Smooth muscle cell (in vitro differentiated cells): ENCODE measurements around the gene DENND4A. TPM values are rescaled to one million over a fixed set of nuclear protein-coding genes. Genes with fewer than 3 reads are reported as not detected.

ENCODE experiments used
- DNase-seq: peaks from one replicate; lab custom pipeline; 2025; ENCODE audit not compliant: unreplicated experiment; lab: John Stamatoyannopoulos, UW
- H2AFZ ChIP-seq: fragments of 200-600 bp; sonication (generic); 2 replicates; pipeline ENCODE4 v1.6.0; 2016; ENCODE audit warnings: antibody characterized with exemption, low read depth, mild to moderate bottlenecking
- H3F3A ChIP-seq: fragments of 200-600 bp; sonication (generic); 2 replicates; pipeline ENCODE4 v1.6.0; 2017; ENCODE audit warnings: antibody characterized with exemption, low read depth
- H3K27ac ChIP-seq: fragments of 200-600 bp; sonication (generic); 2 replicates; pipeline ENCODE4 v1.5.1; 2016; ENCODE audit warnings: low read depth, mild to moderate bottlenecking
- H3K27me3 ChIP-seq: fragments of 200-600 bp; sonication (generic); 2 replicates; pipeline ENCODE4 v1.6.1; 2016; ENCODE audit warnings: low read depth, mild to moderate bottlenecking
- H3K36me3 ChIP-seq: fragments of 200-600 bp; sonication (generic); 2 replicates; pipeline ENCODE4 v1.5.1; 2016; ENCODE audit warnings: low read depth
- H3K4me1 ChIP-seq: fragments of 200-600 bp; sonication (generic); 2 replicates; pipeline ENCODE4 v1.5.1; 2016; ENCODE audit warnings: low read depth
- H3K4me2 ChIP-seq: fragments of 200-600 bp; sonication (generic); 2 replicates; pipeline ENCODE4 v1.6.0; 2016; ENCODE audit warnings: mild to moderate bottlenecking
- H3K4me3 ChIP-seq: fragments of 200-600 bp; sonication (generic); 2 replicates; pipeline ENCODE4 v1.5.1; 2016; ENCODE audit warnings: mild to moderate bottlenecking
- H3K79me2 ChIP-seq: fragments of 200-600 bp; sonication (generic); 2 replicates; pipeline ENCODE4 v1.6.0; 2016; ENCODE audit warnings: low read depth, mild to moderate bottlenecking
- H3K9ac ChIP-seq: fragments of 200-600 bp; sonication (generic); 2 replicates; pipeline ENCODE4 v1.6.0; 2016; ENCODE audit warnings: low read depth
- H3K9me3 ChIP-seq: fragments of 200-600 bp; sonication (generic); replicated peaks from 2 replicates; pipeline ENCODE4 v1.5.1; 2016; ENCODE audit warnings: low read depth
- H4K20me1 ChIP-seq: fragments of 200-600 bp; sonication (generic); 2 replicates; pipeline ENCODE4 v1.6.0; 2016; ENCODE audit warnings: low read depth
- WGBS: methylation state at CpG from one replicate; pipeline ENCODE4 v1.1.7; 2016; ENCODE audit warnings: low lambda C conversion rate; 5-methylcytosine and 5-hydroxymethylcytosine counted together
- polyA plus RNA-seq: library from polyadenylated mRNA; unstranded; fragments of >200 nt; fragmentation: Nextera tagmentation; extraction: Ambion mirVana; gene quantifications from 2 replicates; pipeline ENCODE4 v1.2.1, GENCODE V29; 2016
- total RNA-seq: library from RNA; depleted of rRNA; stranded (reverse); fragments of >200 nt; gene quantifications from 2 replicates; pipeline ENCODE4 v1.2.3, GENCODE V29; 2014
- TF ChIP-seq, protein P1 (sequence below): fragments of 200-600 bp; sonication (generic); IDR thresholded peaks from 2 replicates; pipeline ENCODE4 v1.5.1; 2017; ENCODE audit warnings: borderline replicate concordance, mild to moderate bottlenecking, antibody characterized with exemption; ENCODE audit not compliant: insufficient read depth, poor library complexity, severe bottlenecking

DENND4A gene
- total and polyA plus RNA-seq, 2 experiments from 2014 or later, result 3.4 to 16.5 TPM

DNA sequence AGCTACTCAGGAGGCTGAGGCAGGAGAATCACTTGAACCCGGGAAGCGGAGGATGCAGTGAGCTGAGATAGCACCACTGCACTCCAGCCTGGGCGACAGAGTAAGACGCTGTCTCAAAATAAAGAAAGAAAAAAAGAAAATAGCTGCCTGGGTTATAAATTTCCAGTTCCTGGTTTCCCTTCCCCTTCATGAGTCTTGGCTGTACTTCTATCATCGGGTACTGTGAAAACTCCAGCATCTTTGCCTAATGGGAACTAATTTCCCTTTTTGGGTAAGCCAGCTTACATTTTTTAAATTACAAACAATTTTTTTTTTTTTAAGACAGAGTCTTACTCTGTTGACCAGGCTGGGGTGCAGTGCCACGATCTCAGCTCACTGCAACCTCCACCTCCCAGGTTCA lies 15.0 kb downstream of the DENND4A start:
- H2AFZ ChIP-seq, result no peak overlapping the region
- WGBS, result 99% methylated on average over 6 of the region's 6 CpGs
- no peak overlapping the region for H3K4me2 ChIP-seq
- no peak for DNase-seq
- no peak overlapping the region for H3K9ac ChIP-seq
- H4K20me1 ChIP-seq, result peaks cover 41% of the 10 kb centered on the region
- TF ChIP-seq, protein P1, sequence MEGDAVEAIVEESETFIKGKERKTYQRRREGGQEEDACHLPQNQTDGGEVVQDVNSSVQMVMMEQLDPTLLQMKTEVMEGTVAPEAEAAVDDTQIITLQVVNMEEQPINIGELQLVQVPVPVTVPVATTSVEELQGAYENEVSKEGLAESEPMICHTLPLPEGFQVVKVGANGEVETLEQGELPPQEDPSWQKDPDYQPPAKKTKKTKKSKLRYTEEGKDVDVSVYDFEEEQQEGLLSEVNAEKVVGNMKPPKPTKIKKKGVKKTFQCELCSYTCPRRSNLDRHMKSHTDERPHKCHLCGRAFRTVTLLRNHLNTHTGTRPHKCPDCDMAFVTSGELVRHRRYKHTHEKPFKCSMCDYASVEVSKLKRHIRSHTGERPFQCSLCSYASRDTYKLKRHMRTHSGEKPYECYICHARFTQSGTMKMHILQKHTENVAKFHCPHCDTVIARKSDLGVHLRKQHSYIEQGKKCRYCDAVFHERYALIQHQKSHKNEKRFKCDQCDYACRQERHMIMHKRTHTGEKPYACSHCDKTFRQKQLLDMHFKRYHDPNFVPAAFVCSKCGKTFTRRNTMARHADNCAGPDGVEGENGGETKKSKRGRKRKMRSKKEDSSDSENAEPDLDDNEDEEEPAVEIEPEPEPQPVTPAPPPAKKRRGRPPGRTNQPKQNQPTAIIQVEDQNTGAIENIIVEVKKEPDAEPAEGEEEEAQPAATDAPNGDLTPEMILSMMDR, result no peak
- no peaks in the 10 kb centered on the region for H3K4me1 ChIP-seq
- no peaks in the 10 kb centered on the region for H3K36me3 ChIP-seq
- no peaks in the 10 kb centered on the region for H3K27me3 ChIP-seq
- no peak overlapping the region for H3K4me3 ChIP-seq
- no peaks in the 10 kb centered on the region for H3F3A ChIP-seq
- H3K27ac ChIP-seq, result no peak overlapping the region
- no peaks in the 10 kb centered on the region for H3K9me3 ChIP-seq
- H3K79me2 ChIP-seq, result peaks cover 20% of the 10 kb centered on the region

DNA sequence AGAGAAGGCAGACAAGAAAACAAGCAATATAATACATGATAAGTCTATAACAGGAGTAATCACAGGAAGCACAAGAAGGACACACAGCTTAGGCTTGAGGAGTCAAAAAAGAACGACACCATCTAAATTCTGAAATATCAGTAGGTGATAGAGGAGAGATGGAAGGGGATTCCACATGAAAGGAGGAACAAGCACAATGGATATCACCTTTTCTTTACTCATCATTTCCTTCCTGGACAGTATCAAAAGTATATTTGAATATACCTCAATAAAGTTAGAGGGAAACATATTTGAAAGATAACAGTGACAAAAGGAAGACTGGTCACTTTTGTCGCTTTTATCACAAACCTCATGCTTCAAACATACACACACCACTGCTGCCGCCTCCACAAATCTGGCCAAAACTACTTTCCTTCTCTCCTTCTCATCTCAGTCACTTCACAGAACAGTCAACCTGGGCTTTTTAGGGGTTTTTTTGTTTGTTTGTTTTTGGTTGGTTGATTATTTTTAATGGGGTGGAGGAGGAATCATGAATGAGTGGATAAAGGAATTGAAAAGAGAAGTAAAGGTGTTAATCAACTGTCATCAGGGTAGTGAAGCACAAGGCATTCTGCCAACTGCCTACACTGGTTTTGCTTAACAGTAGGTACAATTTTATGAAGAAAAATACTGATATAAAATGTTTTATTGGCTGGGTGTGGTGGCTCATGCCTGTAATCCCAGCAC lies 18.5 kb downstream of the DENND4A start:
- no peaks in the 10 kb centered on the region for H3K4me1 ChIP-seq
- no peak overlapping the region for H3K4me3 ChIP-seq
- no peaks in the 10 kb centered on the region for H3F3A ChIP-seq
- WGBS, result 95% methylated on average over 3 of the region's 3 CpGs
- H3K27ac ChIP-seq, result no peak overlapping the region
- TF ChIP-seq, protein P1, result no peak
- no peaks in the 10 kb centered on the region for H3K9me3 ChIP-seq
- no peaks in the 10 kb centered on the region for H3K36me3 ChIP-seq
- H3K79me2 ChIP-seq, result peaks cover 20% of the 10 kb centered on the region
- no peak overlapping the region for H3K4me2 ChIP-seq
- H3K9ac ChIP-seq, result no peak overlapping the region
- H3K27me3 ChIP-seq, result no peaks in the 10 kb centered on the region
- peaks cover 30% of the 10 kb centered on the region for H4K20me1 ChIP-seq
- DNase-seq, result no peak
- H2AFZ ChIP-seq, result no peak overlapping the region

- Histone ChIP-seq H3F3A (no peaks in the 10 kb centered on the region), H3K9ac (no peak overlapping the region), H3K4me2 (no peak overlapping the region), H2AFZ (no peak overlapping the region), H3K36me3 (no peaks in the 10 kb centered on the region), H3K79me2 (peaks cover 20% of the 10 kb centered on the region), H3K9me3 (no peaks in the 10 kb centered on the region), H3K4me3 (no peak overlapping the region), H3K4me1 (no peaks in the 10 kb centered on the region), H4K20me1 (peaks cover 24% of the 10 kb centered on the region), H3K27ac (no peak overlapping the region), H3K27me3 (no peaks in the 10 kb centered on the region)
- WGBS, result 100% methylated on average over 2 of the region's 2 CpGs
- no peak for DNase-seq
- TF ChIP-seq, protein P1, result no peak
Measured at GRCh38 chr15:65772930-65773329, 19.2 kb downstream of the DENND4A start.

DNA sequence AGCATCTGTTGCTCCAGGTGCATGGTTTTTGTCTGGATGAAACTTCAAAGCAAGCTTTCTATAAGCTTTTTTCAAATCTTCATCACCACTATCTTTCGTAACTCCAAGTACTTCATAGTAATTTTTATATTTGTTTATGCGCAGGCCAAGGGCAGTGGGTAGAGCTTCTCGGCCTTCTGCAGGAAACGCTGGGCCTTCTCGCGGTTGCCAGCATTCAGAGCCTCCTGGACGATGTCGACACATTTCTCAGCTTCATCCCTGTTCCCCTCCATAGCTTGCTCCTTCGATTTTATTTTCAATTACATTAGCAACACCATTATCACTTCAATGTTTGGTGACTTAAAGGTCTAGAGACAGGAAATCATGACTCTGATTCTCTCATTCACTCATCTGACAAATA lies 20.2 kb downstream of the DENND4A start:
- TF ChIP-seq, protein P1, result no peak
- no peaks in the 10 kb centered on the region for H3F3A ChIP-seq
- no peaks in the 10 kb centered on the region for H3K27me3 ChIP-seq
- no peaks in the 10 kb centered on the region for H3K9me3 ChIP-seq
- no peak overlapping the region for H3K9ac ChIP-seq
- H3K4me3 ChIP-seq, result no peak overlapping the region
- H4K20me1 ChIP-seq, result peaks cover 18% of the 10 kb centered on the region
- H3K79me2 ChIP-seq, result peaks cover 12% of the 10 kb centered on the region
- no peak overlapping the region for H2AFZ ChIP-seq
- H3K4me1 ChIP-seq, result no peaks in the 10 kb centered on the region
- DNase-seq, result no peak
- no peak overlapping the region for H3K27ac ChIP-seq
- no peaks in the 10 kb centered on the region for H3K36me3 ChIP-seq
- no peak overlapping the region for H3K4me2 ChIP-seq
- WGBS, result 94% methylated on average over 9 of the region's 9 CpGs
